CD14-positive monocyte (primary cell): Measurements from ENCODE around the gene ZBTB22. TPM values are rescaled to one million over a fixed set of nuclear protein-coding genes. Genes with fewer than 3 reads are reported as not detected.
A peak's percentile ranks its signal among the peaks of the same experiment; 100 is the strongest.

Experiments used
- DNase-seq, 3 donors: peaks; one replicate each; pipeline ENCODE4 v3.0.0-alpha.2; 2011 to 2022
- H2AFZ ChIP-seq: 2 replicates; pipeline ENCODE4 v1.6.0; 2012; ENCODE audit warnings: mild to moderate bottlenecking, low read depth, low read length, inconsistent platforms; ENCODE audit not compliant: insufficient read depth, poor library complexity, severe bottlenecking
- H3K27ac ChIP-seq, 2 donors: 1 replicate in 1 of 2; 2 replicates in 1 of 2; pipeline ENCODE4 v1.5.1; 2012 to 2013; ENCODE audit warnings: low read length in 2 of 2, control low read depth in 1 of 2, inconsistent platforms in 1 of 2, low read depth in 1 of 2, mild to moderate bottlenecking in 1 of 2
- H3K27me3 ChIP-seq, 2 donors: one replicate each; pipeline versions ENCODE4 v1.6.0 to v1.6.1; 2011 to 2013; ENCODE audit warnings: low read length in 2 of 2; ENCODE audit not compliant: control insufficient read depth in 2 of 2, insufficient read depth in 2 of 2
- H3K36me3 ChIP-seq, 2 donors: replicated peaks in 1 of 2; 1 replicate in 1 of 2; 2 replicates in 1 of 2; pipeline versions ENCODE4 v1.5.1 to v1.6.1; 2012 to 2013; ENCODE audit warnings: low read length in 2 of 2, control low read depth in 1 of 2, inconsistent platforms in 1 of 2, mild to moderate bottlenecking in 1 of 2; ENCODE audit not compliant: insufficient read depth in 2 of 2, control insufficient read depth in 1 of 2
- H3K4me1 ChIP-seq, 2 donors: 1 replicate in 1 of 2; 2 replicates in 1 of 2; pipeline versions ENCODE4 v1.5.1 to v1.6.1; 2012 to 2013; ENCODE audit warnings: low read length in 2 of 2, control low read depth in 1 of 2, inconsistent platforms in 1 of 2, mild to moderate bottlenecking in 1 of 2, moderate library complexity in 1 of 2; ENCODE audit not compliant: insufficient read depth in 2 of 2, control insufficient read depth in 1 of 2
- H3K4me2 ChIP-seq: replicated peaks from 2 replicates; pipeline ENCODE3; 2012; ENCODE audit warnings: low read length, moderate library complexity, mild to moderate bottlenecking; ENCODE audit not compliant: poor library complexity, severe bottlenecking; ENCODE audit errors: extremely low read depth
- H3K4me3 ChIP-seq, 3 experiments: fragments of 200-600 bp in 1 of 3; sonication (generic) in 1 of 3; replicated peaks in 1 of 3; 1 replicate in 2 of 3; 2 replicates in 1 of 3; pipeline ENCODE4 v1.5.1; 2011 to 2013; ENCODE audit warnings: low read length in 3 of 3, mild to moderate bottlenecking in 3 of 3, control low read depth in 2 of 3, low read depth in 2 of 3, inconsistent platforms in 1 of 3, moderate library complexity in 1 of 3
- H3K79me2 ChIP-seq: 2 replicates; pipeline ENCODE4 v1.6.0; 2012; ENCODE audit warnings: mild to moderate bottlenecking, control low read depth, inconsistent platforms, low read length, moderate library complexity; ENCODE audit not compliant: insufficient read depth
- H3K9ac ChIP-seq: 2 replicates; pipeline ENCODE4 v1.6.0; 2017; ENCODE audit warnings: low read length, mild to moderate bottlenecking; ENCODE audit not compliant: insufficient read depth, poor library complexity, severe bottlenecking
- H3K9me3 ChIP-seq, 2 donors: replicated peaks in 1 of 2; 1 replicate in 1 of 2; 2 replicates in 1 of 2; pipeline versions ENCODE4 v1.5.1 to v1.6.1; 2012 to 2013; ENCODE audit warnings: low read length in 2 of 2, control low read depth in 1 of 2; ENCODE audit not compliant: control insufficient read depth in 1 of 2, insufficient read depth in 1 of 2
- H4K20me1 ChIP-seq: 2 replicates; pipeline ENCODE4 v1.6.0; 2012; ENCODE audit warnings: mild to moderate bottlenecking, low read length, control low read depth, moderate library complexity; ENCODE audit not compliant: insufficient read depth
- H3K27ac Mint-ChIP-seq, 7 donors: one replicate each; pipeline ENCODE4 v1.8.0; 2020; ENCODE audit warnings: mild to moderate bottlenecking in 7 of 7, mixed read lengths in 7 of 7, moderate library complexity in 6 of 7, inconsistent platforms in 2 of 7
- H3K27me3 Mint-ChIP-seq, 3 donors: one replicate each; pipeline ENCODE4 v1.8.0; 2021 to 2022; ENCODE audit warnings: low read depth in 3 of 3, mild to moderate bottlenecking in 3 of 3, mixed read lengths in 3 of 3, moderate library complexity in 3 of 3, inconsistent platforms in 1 of 3
- H3K36me3 Mint-ChIP-seq, 2 donors: one replicate each; pipeline ENCODE4 v1.8.0; 2020; ENCODE audit warnings: mixed read lengths in 2 of 2, inconsistent platforms in 1 of 2, mild to moderate bottlenecking in 1 of 2
- H3K4me1 Mint-ChIP-seq: one replicate; pipeline ENCODE4 v1.8.0; 2020; ENCODE audit warnings: mild to moderate bottlenecking, mixed read lengths
- H3K4me3 Mint-ChIP-seq, 2 donors: one replicate each; pipeline ENCODE4 v1.8.0; 2020; ENCODE audit warnings: mild to moderate bottlenecking in 2 of 2, mixed read lengths in 2 of 2, moderate library complexity in 1 of 2
- H3K9me3 Mint-ChIP-seq, 7 donors: one replicate each; pipeline ENCODE4 v1.8.0; 2020 to 2022; ENCODE audit warnings: mixed read lengths in 7 of 7, mild to moderate bottlenecking in 6 of 7, moderate library complexity in 6 of 7, inconsistent platforms in 2 of 7
- CTCF ChIP-seq: fragments of 200-600 bp; IDR thresholded peaks from one replicate; pipeline ENCODE4 v1.8.0; 2022; ENCODE audit warnings: antibody characterized with exemption, mild to moderate bottlenecking
- WGBS: methylation state at CpG from one replicate; pipeline ENCODE4 v1.1.5; 2013; ENCODE audit warnings: missing lambda C conversion rate; ENCODE audit not compliant: insufficient coverage; 5-methylcytosine and 5-hydroxymethylcytosine counted together
- intact Hi-C, 2 donors: fragments of 100-400 bp; cut with micrococcal nuclease; formaldehyde crosslinking; loops; one replicate each; pipeline versions ENCODE4 v1.15.0 to v1.15.1; 2023
- polyA plus RNA-seq, 3 donors: library from polyadenylated mRNA; depleted of rRNA in 1 of 3; unstranded in 2 of 3; stranded (reverse) in 1 of 3; fragments of 300-500 nt in 2 of 3; fragments of >200 nt in 1 of 3; fragmentation: Illumina TruSeq in 2 of 3; gene quantifications; 1 replicate in 2 of 3; 2 replicates in 1 of 3; pipeline ENCODE4 v1.2.3, GENCODE V29; 2012 to 2021

ZBTB22 gene
- polyA plus RNA-seq, 3 donors, result 12.2 to 16.5 (median 16.1) TPM

GRCh38 chr6:33319939-33320314, 2.4 kb upstream of the ZBTB22 start:
- peaks cover 0 to 2% (median 0%) of the 10 kb centered on the region in 3 donors for H3K27me3 Mint-ChIP-seq
- peaks cover 78% of the 10 kb centered on the region for H3K4me1 Mint-ChIP-seq
- no peak for TF ChIP-seq CTCF
- Histone ChIP-seq H4K20me1 (peaks cover 45% of the 10 kb centered on the region), H3K4me3 (no peak overlapping the region), H3K36me3 (peaks cover 28 to 38% of the 10 kb centered on the region in 2 donors), H3K79me2 (peaks cover 66% of the 10 kb centered on the region), H3K4me2 (no peak overlapping the region), H3K27ac (no peak overlapping the region), H3K27me3 (no peaks in the 10 kb centered on the region), H2AFZ (no peak overlapping the region), H3K9me3 (no peaks in the 10 kb centered on the region), H3K4me1 (peaks cover 66 to 82% of the 10 kb centered on the region in 2 donors), H3K9ac (no peak overlapping the region)
- intact Hi-C loops, result loop anchor here in 1 of 2 donors (10.0 kb wide), 1 partner anchor 95 kb away; the partner anchor contains the start of genes CUTA and PHF1
- DNase-seq, result no peak
- H3K27ac Mint-ChIP-seq, result peak overlapping the region in 4 of 7 donors; percentile 13 to 64 (median 46)
- peaks cover 31 to 43% of the 10 kb centered on the region in 2 donors for H3K36me3 Mint-ChIP-seq
- H3K4me3 Mint-ChIP-seq, result no peak overlapping the region
- peaks cover 0 to 3% (median 1%) of the 10 kb centered on the region in 7 donors for H3K9me3 Mint-ChIP-seq
- 100% methylated on average over 2 of the region's 3 CpGs for WGBS

- Histone ChIP-seq H2AFZ (peak overlapping the region; percentile 87), H3K79me2 (peaks cover 78% of the 10 kb centered on the region), H3K4me1 (peaks cover 64 to 78% of the 10 kb centered on the region in 2 donors), H3K27me3 (no peaks in the 10 kb centered on the region), H3K9ac (peak overlapping the region; percentile 60), H3K27ac (peak overlapping the region; percentile 77), H3K4me2 (peak overlapping the region; percentile 82), H4K20me1 (peaks cover 45% of the 10 kb centered on the region), H3K9me3 (no peaks in the 10 kb centered on the region), H3K4me3 (peak overlapping the region in 2 of 3 experiments; percentile 89 to 99), H3K36me3 (peaks cover 28 to 38% of the 10 kb centered on the region in 2 donors)
- no peak for DNase-seq
- H3K4me1 Mint-ChIP-seq, result peaks cover 75% of the 10 kb centered on the region
- peaks cover 0 to 4% (median 1%) of the 10 kb centered on the region in 7 donors for H3K9me3 Mint-ChIP-seq
- intact Hi-C loops, result loop anchor here in 1 of 2 donors (10.0 kb wide), 1 partner anchor 96 kb away; the partner anchor contains the start of genes CUTA and PHF1
- H3K36me3 Mint-ChIP-seq, result peaks cover 31 to 43% of the 10 kb centered on the region in 2 donors
- no peak for TF ChIP-seq CTCF
- peak overlapping the region; percentile 96 to 99 (median 98) for H3K27ac Mint-ChIP-seq
- H3K27me3 Mint-ChIP-seq, result peaks cover 0 to 2% (median 0%) of the 10 kb centered on the region in 3 donors
- WGBS, result 80% methylated on average over 5 of the region's 8 CpGs
- peak overlapping the region; percentile 98 for H3K4me3 Mint-ChIP-seq
Observed at GRCh38 chr6:33318426-33319073, 1.0 kb upstream of the ZBTB22 start.
